ENCODE results near the gene PLA2G15. TPM values are rescaled to one million over a fixed set of nuclear protein-coding genes. Genes with fewer than 3 reads are reported as not detected.

Gene PLA2G15
- total and polyA plus RNA-seq, 2 experiments from 2014 or later: 3.1 to 14.8 TPM

- Histone ChIP-seq H3F3A (replicated peaks; ENCODE audit: low read depth) (peaks cover 13% of the 10 kb centered on the region), H3K27ac (ENCODE audit: low read depth) (no peak overlapping the region), H4K20me1 (replicated peaks; ENCODE audit: insufficient read depth) (peaks cover 18% of the 10 kb centered on the region), H3K27me3 (ENCODE audit: insufficient read depth) (no peaks in the 10 kb centered on the region), H3K4me1 (ENCODE audit: insufficient read depth) (peaks cover 14% of the 10 kb centered on the region), H3K4me2 (no peak overlapping the region), H3K4me3 (no peak overlapping the region), H2AFZ (no peak overlapping the region), H3K79me2 (replicated peaks; ENCODE audit: insufficient read depth) (peaks cover 23% of the 10 kb centered on the region), H3K9me2 (ENCODE audit: insufficient read depth) (no peaks in the 10 kb centered on the region), H3K36me3 (ENCODE audit: insufficient read depth) (peaks cover 8% of the 10 kb centered on the region; the same call in 1 of the 2 replicates)
- Mint-ChIP-seq H3K9me3 (no peaks in the 10 kb centered on the region; the same call in 2 of the 3 replicates), H3K27me3 (ENCODE audit: insufficient read depth, low read depth, poor library complexity) (peaks cover 4% of the 10 kb centered on the region), H3K4me1 (peaks cover 22% of the 10 kb centered on the region), H3K36me3 (ENCODE audit: low read depth) (peaks cover 46% of the 10 kb centered on the region), H3K27ac (no peak overlapping the region), H3K4me3 (no peak overlapping the region)
- DNase-seq (ENCODE audit: low spot score) (no peak), ATAC-seq (no peak)
- TF ChIP-seq POLR2AphosphoS5 (IDR thresholded peaks at IDR 0.05; ENCODE audit: low read depth) (peak; percentile 38), ZNF114 (CRISPR knock-in tag; IDR thresholded peaks at IDR 0.05) (no peak)
These were observed 15.0 kb upstream of the PLA2G15 start for GRCh38 chr16:68230176-68230571.

GRCh38 chr16:68230956-68231355, 14.2 kb upstream of the PLA2G15 start:
- peaks cover 13% of the 10 kb centered on the region for H3F3A ChIP-seq (replicated peaks; ENCODE audit: low read depth)
- no peak overlapping the region for H3K4me2 ChIP-seq
- Mint-ChIP-seq H3K4me3 (no peak overlapping the region), H3K36me3 (ENCODE audit: low read depth) (peaks cover 46% of the 10 kb centered on the region), H3K27ac (peak overlapping the region; percentile 74; the same call in 1 of the 2 replicates), H3K4me1 (peaks cover 22% of the 10 kb centered on the region), H3K9me3 (no peaks in the 10 kb centered on the region; the same call in 2 of the 3 replicates), H3K27me3 (ENCODE audit: insufficient read depth, low read depth, poor library complexity) (peaks cover 6% of the 10 kb centered on the region)
- no peak overlapping the region for H3K4me3 ChIP-seq
- H3K27me3 ChIP-seq (ENCODE audit: insufficient read depth): no peaks in the 10 kb centered on the region
- no peak overlapping the region for H3K27ac ChIP-seq (ENCODE audit: low read depth)
- H3K9me2 ChIP-seq (ENCODE audit: insufficient read depth): no peaks in the 10 kb centered on the region
- ATAC-seq: no peak
- TF ChIP-seq CREB1 (CRISPR knock-in tag; IDR thresholded peaks at IDR 0.05; ENCODE audit: low read depth): no peak
- H3K36me3 ChIP-seq (ENCODE audit: insufficient read depth): peaks cover 8% of the 10 kb centered on the region; the same call in 1 of the 2 replicates
- no peak overlapping the region for H2AFZ ChIP-seq
- no peak for DNase-seq (ENCODE audit: low spot score)
- peaks cover 18% of the 10 kb centered on the region for H4K20me1 ChIP-seq (replicated peaks; ENCODE audit: insufficient read depth)
- H3K79me2 ChIP-seq (replicated peaks; ENCODE audit: insufficient read depth): peaks cover 23% of the 10 kb centered on the region
- peaks cover 14% of the 10 kb centered on the region for H3K4me1 ChIP-seq (ENCODE audit: insufficient read depth)

GRCh38 chr16:68231384-68232136, 13.6 kb upstream of the PLA2G15 start:
- peaks cover 18% of the 10 kb centered on the region for H4K20me1 ChIP-seq (replicated peaks; ENCODE audit: insufficient read depth)
- peaks cover 17% of the 10 kb centered on the region for H3F3A ChIP-seq (replicated peaks; ENCODE audit: low read depth)
- no peak for DNase-seq (ENCODE audit: low spot score)
- peaks cover 14% of the 10 kb centered on the region for H3K4me1 ChIP-seq (ENCODE audit: insufficient read depth)
- no peaks in the 10 kb centered on the region; the same call in 2 of the 3 replicates for H3K9me3 Mint-ChIP-seq
- H3K4me1 Mint-ChIP-seq: peaks cover 22% of the 10 kb centered on the region
- H3K4me3 Mint-ChIP-seq: no peak overlapping the region
- ATAC-seq: no peak
- H3K4me2 ChIP-seq: no peak overlapping the region
- peaks cover 46% of the 10 kb centered on the region for H3K36me3 Mint-ChIP-seq (ENCODE audit: low read depth)
- no peak overlapping the region; the same call in 1 of the 2 replicates for H3K27ac Mint-ChIP-seq
- no peak overlapping the region for H3K27ac ChIP-seq (ENCODE audit: low read depth)
- H2AFZ ChIP-seq: no peak overlapping the region
- no peaks in the 10 kb centered on the region for H3K9me2 ChIP-seq (ENCODE audit: insufficient read depth)
- no peak overlapping the region for H3K4me3 ChIP-seq
- peaks cover 8% of the 10 kb centered on the region; the same call in 1 of the 2 replicates for H3K36me3 ChIP-seq (ENCODE audit: insufficient read depth)
- H3K27me3 Mint-ChIP-seq (ENCODE audit: insufficient read depth, low read depth, poor library complexity): peaks cover 9% of the 10 kb centered on the region
- peaks cover 23% of the 10 kb centered on the region for H3K79me2 ChIP-seq (replicated peaks; ENCODE audit: insufficient read depth)
- H3K27me3 ChIP-seq (ENCODE audit: insufficient read depth): no peaks in the 10 kb centered on the region
- TF ChIP-seq EZH2 (IDR thresholded peaks at IDR 0.05; ENCODE audit: low read depth, unreplicated experiment) (no peak), ZNF331 (CRISPR knock-in tag; IDR thresholded peaks at IDR 0.05; ENCODE audit: low read depth) (no peak), CREB1 (CRISPR knock-in tag; IDR thresholded peaks at IDR 0.05; ENCODE audit: low read depth) (no peak), JUNB (IDR thresholded peaks at IDR 0.05; ENCODE audit: unreplicated experiment) (no peak), ZNF114 (CRISPR knock-in tag; IDR thresholded peaks at IDR 0.05) (no peak), ZNF462 (CRISPR knock-in tag; IDR thresholded peaks at IDR 0.05) (no peak), ETS1 (IDR thresholded peaks at IDR 0.05) (no peak)

Measured in GM23338 (cell line).